Activated naive CD8-positive, alpha-beta T cell treated with anti-CD3 and anti-CD28 coated beads, Interleukin-2, amount 50 U/mL, for 16 hours (primary cell): ENCODE results near the gene MAMLD1.

Source experiments
- DNase-seq: peaks from one replicate; pipeline ENCODE4 v3.0.0-alpha.2; 2020; ENCODE audit warnings: low read depth, low spot score

Gene MAMLD1

GRCh38 chrX:150355913-150356312, 7.2 kb upstream of the MAMLD1 start:
- no peak for DNase-seq

GRCh38 chrX:150357790-150358189, 5.3 kb upstream of the MAMLD1 start:
- DNase-seq = no peak

- DNase-seq = no peak
Measured at GRCh38 chrX:150358651-150359050, 4.5 kb upstream of the MAMLD1 start.

- DNase-seq = no peak
Measured at GRCh38 chrX:150360331-150360730, 2.8 kb upstream of the MAMLD1 start.

GRCh38 chrX:150361070-150361776, 1.9 kb upstream of the MAMLD1 start:
- no peak for DNase-seq

GRCh38 chrX:150361777-150362351, 1.3 kb upstream of the MAMLD1 start:
- DNase-seq = no peak

- DNase-seq = no peak
Measured at GRCh38 chrX:150363561-150364346, 637 bp downstream of the MAMLD1 start.

- DNase-seq = no peak
Measured at GRCh38 chrX:150364347-150365050, 1.4 kb downstream of the MAMLD1 start.

- peak; percentile 5 for DNase-seq
Measured at GRCh38 chrX:150365051-150365989, 2.2 kb downstream of the MAMLD1 start.

GRCh38 chrX:150365990-150366911, 3.1 kb downstream of the MAMLD1 start:
- no peak for DNase-seq

- DNase-seq = no peak
Measured at GRCh38 chrX:150366951-150367545, 3.9 kb downstream of the MAMLD1 start.

GRCh38 chrX:150370589-150371312, 7.6 kb downstream of the MAMLD1 start:
- DNase-seq = no peak

GRCh38 chrX:150371877-150372276, 8.8 kb downstream of the MAMLD1 start:
- no peak for DNase-seq

- no peak for DNase-seq
Measured at GRCh38 chrX:150372280-150372679, 9.2 kb downstream of the MAMLD1 start.

GRCh38 chrX:150372756-150373155, 9.6 kb downstream of the MAMLD1 start:
- no peak for DNase-seq

- DNase-seq = no peak
Measured at GRCh38 chrX:150375243-150375770, 12.2 kb downstream of the MAMLD1 start.

- no peak for DNase-seq
Measured at GRCh38 chrX:150377005-150377404, 13.9 kb downstream of the MAMLD1 start.

GRCh38 chrX:150405006-150405405, 41.9 kb downstream of the MAMLD1 start:
- DNase-seq = no peak

GRCh38 chrX:150405576-150405975, 42.5 kb downstream of the MAMLD1 start:
- DNase-seq = no peak
